IPS-11a (cell line): ENCODE measurements around the gene DDX51.

Experiments
- H3K4me3 ChIP-seq: one replicate; pipeline ENCODE4 v1.5.1; 2013; ENCODE audit warnings: low read depth, low read length, control low read depth

The DDX51 gene

GRCh38 chr12:132179431-132180362, 35.6 kb upstream of the DDX51 start:
- no peak overlapping the region for H3K4me3 ChIP-seq

GRCh38 chr12:132178801-132179401, 34.8 kb upstream of the DDX51 start:
- no peak overlapping the region for H3K4me3 ChIP-seq

DNA sequence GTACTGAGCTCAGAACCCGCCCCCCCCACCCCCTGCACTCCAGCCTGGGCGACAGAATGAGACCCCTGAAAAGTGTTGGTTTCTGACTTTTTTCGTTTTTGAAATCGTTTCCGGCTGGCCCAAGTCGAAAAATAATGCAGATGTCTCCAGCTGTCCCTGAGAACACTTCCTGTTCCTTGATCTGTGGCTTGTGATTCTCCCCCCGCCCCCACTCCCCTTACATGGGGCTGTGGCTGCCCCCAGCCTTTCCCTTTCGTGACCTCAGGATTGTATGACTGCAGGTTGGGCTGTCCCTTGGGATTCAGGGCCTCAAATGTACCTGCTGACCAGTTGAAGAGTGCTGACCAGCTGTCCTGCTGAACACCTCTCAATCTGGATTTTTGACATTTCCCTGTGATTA, 34.2 kb upstream of the DDX51 start:
- no peak overlapping the region for H3K4me3 ChIP-seq

DNA sequence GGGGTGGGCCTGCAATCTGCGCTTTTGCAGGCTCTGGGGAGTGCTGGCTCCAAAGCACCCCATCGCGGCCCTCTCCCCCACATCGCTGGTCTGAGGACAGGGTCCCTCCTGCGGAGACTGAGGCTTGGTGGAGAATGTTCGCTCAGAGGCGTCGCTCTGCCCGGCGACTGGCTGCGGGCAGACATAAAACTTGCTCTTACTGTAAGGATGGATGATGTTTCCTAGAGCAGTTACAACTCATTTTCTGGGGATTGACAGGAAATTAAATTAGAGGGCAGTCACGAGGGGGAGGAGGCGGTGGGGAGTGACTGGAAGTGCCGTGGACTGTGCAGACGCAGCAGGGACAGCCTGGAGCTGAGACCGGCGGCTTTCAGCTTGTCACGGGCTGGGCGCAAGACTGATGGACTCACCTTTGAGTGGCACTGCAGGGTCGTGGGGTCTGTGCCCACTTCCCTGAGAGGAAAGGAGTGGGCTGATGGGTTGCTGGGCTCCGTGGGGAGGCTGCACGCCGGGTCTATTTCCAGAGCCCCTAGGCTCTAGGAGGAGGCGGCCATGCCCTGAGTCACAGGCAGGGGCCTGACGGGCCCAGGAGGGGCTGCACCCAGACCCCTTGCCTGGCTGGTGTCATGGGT, 32.9 kb upstream of the DDX51 start:
- H3K4me3 ChIP-seq, result no peak overlapping the region

- no peak overlapping the region for H3K4me3 ChIP-seq
Measured at GRCh38 chr12:132176385-132176919, 32.3 kb upstream of the DDX51 start.

GRCh38 chr12:132175496-132176384, 31.6 kb upstream of the DDX51 start:
- H3K4me3 ChIP-seq, result no peak overlapping the region

GRCh38 chr12:132174839-132175490, 30.8 kb upstream of the DDX51 start:
- H3K4me3 ChIP-seq, result no peak overlapping the region

- H3K4me3 ChIP-seq, result no peak overlapping the region
Measured at GRCh38 chr12:132174015-132174838, 30.1 kb upstream of the DDX51 start.

GRCh38 chr12:132173135-132174014, 29.3 kb upstream of the DDX51 start:
- H3K4me3 ChIP-seq, result no peak overlapping the region

DNA sequence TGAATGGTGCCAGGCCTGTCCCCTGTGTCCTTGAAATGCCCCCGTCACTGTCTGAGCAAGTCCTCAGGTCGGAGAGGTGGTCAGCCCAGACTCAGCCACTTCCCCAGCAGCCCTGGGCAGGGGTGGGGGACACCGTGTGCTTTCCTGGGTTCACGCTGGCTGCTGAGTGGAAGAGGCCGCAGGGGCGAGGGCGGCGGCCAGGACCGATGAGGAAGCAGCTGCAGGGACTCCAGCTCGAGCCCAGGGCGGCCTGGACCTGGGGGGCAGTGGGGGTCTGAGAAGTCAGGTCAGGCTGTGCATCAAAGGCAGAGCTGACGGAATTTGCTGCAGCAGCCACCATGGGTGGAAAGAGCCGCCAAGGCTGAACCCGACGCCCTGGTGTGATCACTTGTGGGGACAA, 28.5 kb upstream of the DDX51 start:
- no peak overlapping the region for H3K4me3 ChIP-seq

DNA sequence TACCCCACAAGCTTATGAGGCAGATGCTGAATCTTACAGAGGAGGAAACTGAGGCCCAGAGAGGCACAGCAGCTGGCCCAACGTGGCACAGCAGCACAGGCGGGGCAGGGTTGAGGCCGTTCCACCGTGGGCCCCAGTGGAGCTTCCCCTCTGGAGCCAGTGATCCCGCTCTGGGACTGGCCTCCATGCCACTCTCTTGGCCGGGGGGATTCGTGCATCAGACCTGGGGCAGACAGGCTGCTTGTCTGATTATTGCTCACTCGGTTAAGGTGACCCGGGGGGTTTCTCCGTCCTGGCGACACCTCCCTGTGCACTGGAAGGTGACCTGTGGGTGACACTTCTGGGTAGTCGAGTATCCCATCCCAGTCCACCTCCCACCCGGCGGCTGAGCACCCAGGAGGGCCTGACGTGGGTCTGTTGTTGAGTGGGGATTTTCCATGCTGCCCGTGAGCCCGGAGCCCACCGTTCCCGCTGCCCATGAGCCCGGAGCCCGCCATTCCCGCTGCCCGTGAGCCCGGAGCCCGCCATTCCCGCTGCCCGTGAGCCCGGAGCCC, 27.9 kb upstream of the DDX51 start:
- no peak overlapping the region for H3K4me3 ChIP-seq

DNA sequence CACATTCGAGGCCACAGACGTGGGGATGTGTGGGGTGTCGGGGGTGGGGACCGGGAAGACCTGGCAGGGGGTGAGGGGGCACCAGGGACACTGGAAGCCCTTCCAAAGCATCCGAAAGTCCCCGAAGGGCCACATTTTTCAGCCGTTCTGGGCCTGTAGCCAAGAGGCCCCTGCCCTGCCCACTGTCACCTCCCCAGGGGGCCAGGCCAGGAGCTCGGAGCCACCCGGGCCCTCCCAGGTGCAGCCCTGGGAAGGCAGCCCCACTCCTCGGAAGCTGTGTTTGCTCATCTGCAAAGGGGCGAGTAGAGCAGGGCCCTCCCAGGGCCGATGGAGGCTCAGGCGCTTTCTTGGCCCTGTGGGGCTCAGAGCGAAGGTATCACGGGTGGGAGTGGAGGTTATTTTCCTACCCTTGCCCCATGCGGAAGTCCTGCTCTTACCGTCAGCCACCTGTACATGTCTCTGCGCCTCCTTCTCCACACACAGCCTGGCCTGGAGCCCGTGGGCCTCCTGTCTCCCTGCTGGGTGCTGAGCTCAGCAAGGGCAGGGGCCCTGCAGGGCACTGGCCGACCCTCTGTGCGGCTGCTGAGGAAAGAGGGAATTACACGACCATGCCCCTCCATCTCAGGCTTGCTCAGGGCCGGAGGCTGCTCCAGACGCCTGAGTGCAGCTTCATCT, 27.3 kb upstream of the DDX51 start:
- H3K4me3 ChIP-seq, result no peak overlapping the region

DNA sequence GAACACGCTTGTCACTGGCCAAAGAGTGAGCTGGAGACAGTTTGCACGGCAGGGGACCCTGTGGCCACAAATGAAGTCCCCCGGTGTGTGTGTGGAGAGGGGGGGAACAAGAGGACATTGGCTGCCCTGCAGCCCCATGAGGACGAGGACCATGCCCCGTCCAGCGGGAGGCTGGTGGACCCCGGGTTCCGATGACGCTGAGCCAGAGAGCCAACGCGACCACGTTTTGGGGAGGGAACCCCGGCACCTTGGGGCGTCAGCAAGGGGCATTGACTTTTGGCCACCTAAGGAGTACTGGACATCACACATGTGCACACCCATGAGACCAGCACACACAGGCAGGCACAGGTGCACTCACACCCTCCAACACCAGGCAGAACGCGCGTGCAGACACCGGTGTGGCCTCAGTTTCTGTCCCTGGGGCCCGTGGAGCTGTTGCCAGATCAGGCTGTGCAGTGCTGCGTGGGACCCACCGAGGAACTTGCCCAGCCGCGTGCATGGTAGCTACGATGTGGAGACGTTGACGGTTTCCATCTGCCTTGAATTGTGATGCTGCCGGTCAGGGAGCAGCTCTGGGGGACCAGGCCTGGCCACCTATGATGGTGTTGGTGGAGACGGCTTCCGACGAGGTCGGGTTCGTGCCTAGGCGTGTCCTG, 26.6 kb upstream of the DDX51 start:
- no peak overlapping the region for H3K4me3 ChIP-seq

DNA sequence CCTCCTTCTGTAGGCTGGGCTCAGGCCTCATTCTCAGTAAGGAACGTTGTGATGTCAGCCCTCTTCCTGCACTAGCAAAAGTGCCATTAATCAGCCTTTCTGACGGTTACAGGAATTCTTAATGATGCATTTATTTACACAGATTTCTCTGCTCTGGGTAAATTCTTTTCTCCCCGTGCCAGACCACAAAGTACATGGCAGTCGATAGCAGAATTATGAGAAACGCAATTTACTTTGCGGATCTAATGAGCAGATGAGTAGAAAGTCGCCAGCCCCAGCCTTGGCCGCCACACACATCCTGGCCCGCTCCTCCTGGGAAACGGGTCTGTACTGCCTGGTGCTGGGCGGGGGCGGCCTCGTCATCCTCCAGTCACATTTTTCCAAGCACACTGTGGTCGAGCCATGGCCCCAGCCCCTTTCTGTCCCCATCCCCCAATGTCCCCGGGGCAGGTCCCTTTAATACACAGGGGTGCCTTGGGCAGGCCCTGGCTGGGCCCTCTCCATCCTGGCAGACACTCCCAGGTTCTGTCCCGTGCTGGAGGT, 26.0 kb upstream of the DDX51 start:
- H3K4me3 ChIP-seq, result no peak overlapping the region

DNA sequence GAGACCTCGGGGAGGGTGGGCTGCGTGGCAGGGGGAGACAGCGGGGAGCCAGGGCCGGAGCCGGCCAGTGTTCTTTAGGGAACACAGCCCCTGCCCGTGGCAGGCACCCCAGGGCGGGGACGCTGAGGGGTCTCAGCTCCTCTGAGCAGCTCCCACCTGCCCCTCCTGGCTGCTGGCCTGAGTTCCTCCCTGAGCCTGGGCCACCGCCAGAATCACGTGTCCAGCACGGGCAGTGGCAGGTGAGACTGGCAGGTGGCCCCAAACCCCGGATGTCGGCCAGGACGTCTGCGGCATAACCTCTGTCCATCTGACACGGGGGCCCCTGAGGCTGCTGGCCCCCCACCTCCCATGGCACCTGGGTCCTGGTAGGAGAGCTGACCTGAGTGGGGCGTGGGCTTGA, 25.3 kb upstream of the DDX51 start:
- H3K4me3 ChIP-seq, result no peak overlapping the region

DNA sequence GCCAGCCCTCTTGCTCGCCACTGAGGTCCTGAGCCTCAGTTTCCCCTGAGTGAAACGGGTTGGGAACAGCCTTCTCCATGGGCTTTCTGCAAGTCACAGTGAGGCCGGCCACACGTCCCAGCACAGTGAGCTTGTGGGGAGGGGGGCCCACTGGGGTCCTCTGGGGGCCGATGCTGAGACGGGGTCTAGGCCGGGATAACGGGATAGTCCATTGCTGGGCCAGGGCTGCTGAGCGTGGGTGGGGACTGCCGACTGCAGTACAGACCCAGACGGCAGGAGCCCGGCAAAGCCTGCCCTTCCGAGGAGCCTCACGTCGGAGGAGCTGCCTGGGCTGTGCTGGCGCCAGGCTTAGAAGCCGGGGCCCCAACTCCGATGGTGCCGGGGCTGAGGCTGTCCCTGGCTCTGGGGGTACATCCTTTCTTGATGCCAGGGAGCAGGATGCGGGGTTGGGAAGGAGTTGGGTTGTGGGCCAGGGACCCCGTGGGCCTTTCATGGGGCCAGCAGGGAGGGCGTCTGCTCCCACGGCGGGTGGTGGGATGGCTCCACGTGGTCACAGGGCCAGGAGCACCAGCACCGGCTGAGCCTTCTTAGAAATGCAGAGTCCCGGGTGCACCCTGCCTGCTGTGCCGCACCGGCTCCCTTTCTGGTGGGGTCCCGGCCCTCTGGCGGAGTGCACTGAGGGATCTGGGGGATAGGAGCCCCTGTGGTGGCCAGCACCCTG, 24.4 kb upstream of the DDX51 start:
- H3K4me3 ChIP-seq, result no peak overlapping the region
